Keratinocyte (primary cell): ENCODE results near the gene ABLIM2. TPM values are rescaled to one million over a fixed set of nuclear protein-coding genes. Genes with fewer than 3 reads are reported as not detected.
A peak's percentile ranks its signal among the peaks of the same experiment; 100 is the strongest.

Experiments
- DNase-seq: peaks from one replicate; pipeline ENCODE4 v3.0.0-alpha.2; 2011; ENCODE audit warnings: low read depth, missing footprints, low spot score
- FAIRE-seq: peaks from 2 replicates; lab custom pipeline; 2011; peaks lifted over from hg19 to GRCh38; lab: Jason Lieb, UNC
- H2AFZ ChIP-seq: 2 replicates; pipeline ENCODE4 v1.6.0; 2012; ENCODE audit warnings: low read length, control low read depth, inconsistent platforms; ENCODE audit not compliant: control insufficient read depth
- H3K27ac ChIP-seq: 2 replicates; pipeline ENCODE4 v1.5.1; 2011; ENCODE audit warnings: low read length; ENCODE audit not compliant: control insufficient read depth, insufficient read depth
- H3K27me3 ChIP-seq: 3 replicates; pipeline ENCODE4 v1.6.0; 2011; ENCODE audit warnings: low read length; ENCODE audit not compliant: control insufficient read depth, insufficient read depth; ENCODE audit errors: extremely low read depth
- H3K36me3 ChIP-seq, 2 experiments: 2 replicates in 1 of 2; 3 replicates in 1 of 2; pipeline ENCODE4 v1.5.1; 2011; ENCODE audit warnings: low read length in 2 of 2, mild to moderate bottlenecking in 1 of 2; ENCODE audit not compliant: control insufficient read depth in 2 of 2, insufficient read depth in 2 of 2; ENCODE audit errors: extremely low read depth in 1 of 2
- H3K4me1 ChIP-seq: 3 replicates; pipeline ENCODE4 v1.5.1; 2011; ENCODE audit warnings: low read length; ENCODE audit not compliant: control insufficient read depth, insufficient read depth; ENCODE audit errors: extremely low read depth
- H3K4me2 ChIP-seq: 3 replicates; pipeline ENCODE4 v1.6.0; 2011; ENCODE audit warnings: low read depth, low read length; ENCODE audit not compliant: control insufficient read depth, insufficient read depth; ENCODE audit errors: extremely low read depth
- H3K4me3 ChIP-seq, 3 experiments: fragments of 200-600 bp in 1 of 3; sonication (generic) in 1 of 3; 2 replicates in 2 of 3; 3 replicates in 1 of 3; pipeline ENCODE4 v1.5.1; 2011 to 2016; ENCODE audit warnings: low read length in 3 of 3, mild to moderate bottlenecking in 3 of 3, control low read depth in 2 of 3, inconsistent platforms in 1 of 3, low read depth in 1 of 3, mixed read lengths in 1 of 3, mixed run types in 1 of 3, moderate library complexity in 1 of 3; ENCODE audit not compliant: control insufficient read depth in 2 of 3, insufficient read depth in 2 of 3; ENCODE audit errors: extremely low read depth in 1 of 3
- H3K79me2 ChIP-seq: 2 replicates; pipeline ENCODE4 v1.6.0; 2012; ENCODE audit warnings: low read length; ENCODE audit not compliant: control insufficient read depth, insufficient read depth
- H3K9ac ChIP-seq: 3 replicates; pipeline ENCODE4 v1.6.0; 2011; ENCODE audit warnings: low read length; ENCODE audit not compliant: control insufficient read depth, insufficient read depth; ENCODE audit errors: extremely low read depth
- H3K9me1 ChIP-seq: 3 replicates; pipeline ENCODE4 v1.6.0; 2011; ENCODE audit warnings: low read length; ENCODE audit not compliant: control insufficient read depth, insufficient read depth; ENCODE audit errors: extremely low read depth
- H3K9me3 ChIP-seq: 2 replicates; pipeline ENCODE4 v1.5.1; 2012; ENCODE audit warnings: low read depth, low read length; ENCODE audit not compliant: control insufficient read depth
- H4K20me1 ChIP-seq: 3 replicates; pipeline ENCODE4 v1.6.0; 2011; ENCODE audit warnings: low read length; ENCODE audit not compliant: control insufficient read depth, insufficient read depth; ENCODE audit errors: extremely low read depth
- EZH2 ChIP-seq: IDR thresholded peaks from one replicate; pipeline ENCODE4 v1.6.1; 2012; ENCODE audit warnings: inconsistent platforms, mild to moderate bottlenecking, low read length, moderate library complexity
- dilution Hi-C: fragments of 300-500 bp; cut with MboI; formaldehyde crosslinking; loops from one replicate; pipeline ENCODE4 v1.7.0; 2020; ENCODE audit warnings: low sequenced_read_pairs; ENCODE audit not compliant: extremely low pct_ligation_motif_present
- polyA plus RNA-seq, 5 experiments: library from polyadenylated mRNA; depleted of rRNA in 3 of 5; stranded (reverse) in 3 of 5; stranded (forward) in 1 of 5; unstranded in 1 of 5; fragments of >200 nt; gene quantifications; 1 replicate in 1 of 5; 2 replicates in 3 of 5; 3 replicates in 1 of 5; pipeline versions ENCODE4 v1.2.1 to v1.2.3, GENCODE V29; 2011 to 2012; ENCODE audit warnings: missing spikeins in 2 of 5, low read depth in 1 of 5, low replicate concordance in 1 of 5
- TF ChIP-seq, protein P1 (sequence below), 3 experiments: IDR thresholded peaks in 1 of 3; conservative IDR thresholded peaks in 1 of 3; optimal IDR thresholded peaks in 1 of 3; 2 replicates in 2 of 3; 3 replicates in 1 of 3; pipeline versions ENCODE3 to v1.5.1; 2011; ENCODE audit warnings: low read length in 3 of 3, mild to moderate bottlenecking in 3 of 3, moderate library complexity in 2 of 3, control low read depth in 1 of 3, inconsistent platforms in 1 of 3; ENCODE audit not compliant: insufficient read depth in 2 of 3; ENCODE audit errors: extremely low read depth in 1 of 3

Gene ABLIM2
- polyA plus RNA-seq, 1 donor (not counting 4 experiments of a cell fraction or from before 2014, with no cell fraction given): 0.94 TPM

DNA sequence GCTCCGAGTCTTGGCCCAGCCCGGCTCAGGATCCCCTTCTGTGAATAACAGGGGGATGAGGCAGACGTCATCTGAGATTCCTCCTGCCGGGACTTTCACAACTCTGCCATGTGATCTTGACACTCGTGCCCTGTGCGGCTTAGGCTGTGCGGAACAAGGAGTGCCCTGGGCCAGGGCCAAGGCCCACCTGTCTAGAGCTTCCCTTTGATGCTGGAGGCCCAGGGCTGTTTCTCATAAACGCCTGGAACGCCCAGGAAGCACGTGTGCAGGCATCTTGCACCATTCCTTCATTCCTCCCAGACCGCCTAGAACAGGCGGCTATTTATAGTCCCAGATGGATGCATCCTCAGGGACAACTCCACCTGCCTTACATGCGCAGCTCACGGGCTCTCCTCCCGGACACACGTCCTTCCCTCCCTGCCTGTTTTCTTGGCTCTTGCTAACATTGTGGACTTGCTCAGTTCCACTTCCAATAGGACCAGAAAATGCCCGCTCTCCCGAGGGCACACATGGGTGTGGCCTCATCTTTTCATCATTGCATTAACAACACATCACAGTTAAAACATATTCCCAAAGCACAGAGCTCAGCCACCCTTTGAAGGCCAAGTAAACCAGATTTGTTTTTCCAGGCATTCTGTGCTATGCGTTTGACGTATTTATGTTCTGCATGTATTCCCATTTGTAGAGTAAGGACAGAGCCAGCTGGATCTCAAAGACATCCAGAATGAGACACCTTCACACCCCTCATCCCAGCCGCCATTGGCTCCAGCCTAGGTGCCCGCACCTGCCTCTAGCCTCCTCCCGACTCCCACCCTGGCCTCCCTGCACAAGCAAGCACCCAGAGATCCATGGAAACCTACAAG, 57.2 kb downstream of the ABLIM2 start:
- no peak overlapping the region for H3K27ac ChIP-seq
- no peaks in the 10 kb centered on the region for H4K20me1 ChIP-seq
- no peaks in the 10 kb centered on the region for H3K79me2 ChIP-seq
- dilution Hi-C loops: no loop called here
- H3K9ac ChIP-seq: peak overlapping the region; percentile 36
- FAIRE-seq: peak; percentile 75
- H3K4me3 ChIP-seq: no peak overlapping the region
- no peak for TF ChIP-seq EZH2
- TF ChIP-seq, protein P1, sequence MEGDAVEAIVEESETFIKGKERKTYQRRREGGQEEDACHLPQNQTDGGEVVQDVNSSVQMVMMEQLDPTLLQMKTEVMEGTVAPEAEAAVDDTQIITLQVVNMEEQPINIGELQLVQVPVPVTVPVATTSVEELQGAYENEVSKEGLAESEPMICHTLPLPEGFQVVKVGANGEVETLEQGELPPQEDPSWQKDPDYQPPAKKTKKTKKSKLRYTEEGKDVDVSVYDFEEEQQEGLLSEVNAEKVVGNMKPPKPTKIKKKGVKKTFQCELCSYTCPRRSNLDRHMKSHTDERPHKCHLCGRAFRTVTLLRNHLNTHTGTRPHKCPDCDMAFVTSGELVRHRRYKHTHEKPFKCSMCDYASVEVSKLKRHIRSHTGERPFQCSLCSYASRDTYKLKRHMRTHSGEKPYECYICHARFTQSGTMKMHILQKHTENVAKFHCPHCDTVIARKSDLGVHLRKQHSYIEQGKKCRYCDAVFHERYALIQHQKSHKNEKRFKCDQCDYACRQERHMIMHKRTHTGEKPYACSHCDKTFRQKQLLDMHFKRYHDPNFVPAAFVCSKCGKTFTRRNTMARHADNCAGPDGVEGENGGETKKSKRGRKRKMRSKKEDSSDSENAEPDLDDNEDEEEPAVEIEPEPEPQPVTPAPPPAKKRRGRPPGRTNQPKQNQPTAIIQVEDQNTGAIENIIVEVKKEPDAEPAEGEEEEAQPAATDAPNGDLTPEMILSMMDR (optimal IDR thresholded peaks at IDR 0.05 in 1 of 3, IDR thresholded peaks at IDR 0.05 in 1 of 3, conservative IDR thresholded peaks at IDR 0.05 in 1 of 3; ENCODE audit: extremely low read depth in 1 of 3, insufficient read depth in 2 of 3, low read length in 3 of 3): no peak
- no peaks in the 10 kb centered on the region for H3K36me3 ChIP-seq
- DNase-seq: peak; percentile 80
- H3K4me2 ChIP-seq: peak overlapping the region; percentile 51
- H3K4me1 ChIP-seq: peaks cover 9% of the 10 kb centered on the region
- H2AFZ ChIP-seq: no peak overlapping the region
- peaks cover 15% of the 10 kb centered on the region for H3K27me3 ChIP-seq
- H3K9me1 ChIP-seq: no peaks in the 10 kb centered on the region
- H3K9me3 ChIP-seq: no peaks in the 10 kb centered on the region

DNA sequence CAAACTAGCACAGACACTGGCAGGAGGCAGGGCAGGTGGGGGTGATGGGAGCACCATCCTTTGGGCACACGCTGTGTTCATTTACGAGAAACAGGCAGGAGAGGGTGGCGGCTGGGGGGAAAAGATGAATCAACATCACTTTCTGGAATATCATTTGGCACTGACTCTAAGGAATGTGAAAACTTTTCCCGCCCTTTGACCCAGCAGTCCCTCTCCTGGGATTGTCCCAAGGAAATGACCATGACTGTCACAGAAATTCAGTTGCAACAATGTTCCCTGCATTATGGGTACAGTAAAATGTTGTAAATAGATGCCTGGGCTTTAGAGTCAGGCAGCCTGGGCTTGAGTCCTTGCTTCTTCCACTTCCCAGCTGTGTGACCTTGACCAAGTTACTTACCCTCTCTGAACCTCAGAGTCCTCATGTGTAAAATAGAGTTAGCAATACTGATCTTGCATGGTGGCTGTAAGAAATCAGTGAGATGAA, 58.6 kb downstream of the ABLIM2 start:
- no peak overlapping the region for H3K4me2 ChIP-seq
- FAIRE-seq (no peak), DNase-seq (no peak)
- TF ChIP-seq, protein P1 (optimal IDR thresholded peaks at IDR 0.05 in 1 of 3, IDR thresholded peaks at IDR 0.05 in 1 of 3, conservative IDR thresholded peaks at IDR 0.05 in 1 of 3; ENCODE audit: extremely low read depth in 1 of 3, insufficient read depth in 2 of 3, low read length in 3 of 3): no peak
- TF ChIP-seq EZH2: no peak
- no peaks in the 10 kb centered on the region for H3K36me3 ChIP-seq
- H3K9me1 ChIP-seq: no peaks in the 10 kb centered on the region
- no peak overlapping the region for H3K9ac ChIP-seq
- H3K9me3 ChIP-seq: no peaks in the 10 kb centered on the region
- H3K4me3 ChIP-seq: no peak overlapping the region
- peaks cover 13% of the 10 kb centered on the region for H3K27me3 ChIP-seq
- H3K4me1 ChIP-seq: peaks cover 9% of the 10 kb centered on the region
- H2AFZ ChIP-seq: no peak overlapping the region
- no peaks in the 10 kb centered on the region for H4K20me1 ChIP-seq
- no peaks in the 10 kb centered on the region for H3K79me2 ChIP-seq
- no peak overlapping the region for H3K27ac ChIP-seq
- dilution Hi-C loops: no loop called here
